Fibroblast of villous mesenchyme (primary cell): ENCODE results near the gene UBN1. TPM values are rescaled to one million over a fixed set of nuclear protein-coding genes. Genes with fewer than 3 reads are reported as not detected.

ENCODE experiments used
- DNase-seq: peaks from one replicate; pipeline ENCODE4 v3.0.0-alpha.2; 2010; ENCODE audit warnings: low read depth
- H3K4me3 ChIP-seq: 2 replicates; pipeline ENCODE4 v1.5.1; 2011; ENCODE audit warnings: low read depth, mild to moderate bottlenecking, low read length
- CTCF ChIP-seq: IDR thresholded peaks from 2 replicates; pipeline ENCODE4 v1.5.1; 2012; ENCODE audit warnings: low read depth, mild to moderate bottlenecking, low read length; ENCODE audit not compliant: insufficient read depth
- total RNA-seq: library from RNA; depleted of rRNA; stranded (reverse); fragments of >200 nt; gene quantifications from 2 replicates; pipeline ENCODE4 v1.2.3, GENCODE V29; 2012

UBN1 gene
- total RNA-seq, 1 donor: 28.1 TPM

DNA sequence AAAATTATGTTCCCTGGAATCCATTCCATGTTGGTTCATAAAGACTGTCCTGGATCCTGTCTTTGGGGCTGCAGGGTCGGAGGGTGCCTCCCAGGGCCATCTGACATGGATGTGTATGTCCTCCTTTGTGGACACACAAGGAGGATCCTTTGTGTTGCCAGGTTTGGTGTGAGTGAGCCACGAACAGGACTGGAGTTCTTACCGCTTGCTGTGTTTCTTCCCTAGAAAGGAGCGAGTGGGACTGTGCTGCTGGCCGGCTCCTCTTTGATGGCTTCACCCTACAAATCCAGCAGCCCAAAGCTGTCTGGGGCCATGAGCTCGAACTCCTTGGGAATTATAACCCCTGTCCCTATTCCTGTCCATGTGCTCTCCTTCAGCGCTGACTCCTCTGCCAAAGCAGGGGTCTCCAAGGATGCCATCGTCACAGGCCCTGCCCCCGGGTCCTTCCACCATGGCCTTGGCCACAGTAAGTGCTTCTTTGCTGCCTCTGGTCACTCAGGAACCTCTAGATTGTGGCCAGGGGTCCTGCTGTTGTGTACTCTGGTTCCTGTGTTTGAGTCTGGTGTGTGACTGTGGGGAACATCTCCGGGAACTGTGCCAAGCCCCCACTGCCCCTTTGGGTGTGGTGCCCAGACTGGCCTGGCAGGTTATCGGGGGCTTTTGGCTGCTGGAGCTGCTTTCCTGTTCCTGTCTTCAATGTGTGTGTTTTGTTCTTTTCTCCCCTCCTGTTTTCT, 29.5 kb downstream of the UBN1 start:
- H3K4me3 ChIP-seq: no peak overlapping the region
- TF ChIP-seq CTCF: no peak
- no peak for DNase-seq

- DNase-seq: no peak
- TF ChIP-seq CTCF: no peak
- H3K4me3 ChIP-seq: no peak overlapping the region
These were observed 30.1 kb downstream of the UBN1 start for GRCh38 chr16:4877380-4877685.

DNA sequence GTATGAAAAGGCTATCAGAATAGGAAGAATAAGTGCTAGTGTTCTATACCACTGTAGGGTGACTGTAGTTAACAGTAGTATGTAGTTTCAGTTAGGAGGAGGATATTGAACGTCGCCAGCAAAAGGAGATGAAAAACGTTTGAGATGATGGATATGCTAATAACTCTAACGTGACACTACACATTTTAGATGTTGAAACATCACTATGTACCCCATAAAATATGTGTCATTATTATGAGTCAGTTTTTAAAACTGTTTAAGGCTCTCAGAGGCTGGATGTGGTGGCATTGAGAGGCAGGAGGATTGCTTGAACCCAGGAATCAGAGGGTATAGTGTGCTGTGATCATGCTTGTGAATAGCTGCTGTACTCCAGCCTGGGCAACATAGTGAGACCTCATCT, 31.8 kb downstream of the UBN1 start:
- H3K4me3 ChIP-seq: no peak overlapping the region
- DNase-seq: no peak
- no peak for TF ChIP-seq CTCF

GRCh38 chr16:4880006-4880580, 32.8 kb downstream of the UBN1 start:
- H3K4me3 ChIP-seq: no peak overlapping the region
- no peak for TF ChIP-seq CTCF
- DNase-seq: no peak

- H3K4me3 ChIP-seq: no peak overlapping the region
- DNase-seq: peak; percentile 30
- TF ChIP-seq CTCF: no peak
These were observed 34.8 kb downstream of the UBN1 start for GRCh38 chr16:4882000-4882632.

- TF ChIP-seq CTCF: no peak
- DNase-seq: peak; percentile 47
These were observed 35.5 kb downstream of the UBN1 start for GRCh38 chr16:4882633-4883285.

More at GRCh38 chr16:4882633-4883285, 35.5 kb downstream of the UBN1 start:
- H3K4me3 ChIP-seq: no peak overlapping the region
